ENCODE measurements around the gene TAS1R1. TPM values are rescaled to one million over a fixed set of nuclear protein-coding genes. Genes with fewer than 3 reads are reported as not detected.
A peak's percentile ranks its signal among the peaks of the same experiment; 100 is the strongest.

Gene TAS1R1
- total RNA-seq, 2 donors from 2014 or later: 0.31 to 0.51 TPM

GRCh38 chr1:6535214-6535613 lies 19.9 kb upstream of the TAS1R1 start:
- Histone ChIP-seq H3K9ac (ENCODE audit: extremely low read depth, low read length, poor library complexity, severe bottlenecking) (no peak overlapping the region), H3K27ac (ENCODE audit: low read depth, low read length) (no peak overlapping the region), H3K4me3 (ENCODE audit: low read length) (no peak overlapping the region), H3K9me3 (ENCODE audit: control insufficient read depth, low read length) (no peaks in the 10 kb centered on the region), H3K4me1 (ENCODE audit: control insufficient read depth, insufficient read depth, low read length) (no peaks in the 10 kb centered on the region), H3K36me3 (ENCODE audit: control insufficient read depth, insufficient read depth, low read length) (peaks cover 64% of the 10 kb centered on the region), H3K27me3 (ENCODE audit: control insufficient read depth, insufficient read depth, low read length, poor library complexity, severe bottlenecking) (no peaks in the 10 kb centered on the region)
- Mint-ChIP-seq H3K36me3 (ENCODE audit: low read depth) (peaks cover 59% of the 10 kb centered on the region), H3K27me3 (ENCODE audit: insufficient read depth) (no peaks in the 10 kb centered on the region), H3K27ac (peak overlapping the region; percentile 68), H3K4me1 (peaks cover 7% of the 10 kb centered on the region), H3K4me3 (no peak overlapping the region), H3K9me3 (no peaks in the 10 kb centered on the region)
- TF ChIP-seq CTCF (conservative IDR thresholded peaks at IDR 0.05): no peak
- DNase-seq: no peak
- WGBS, 2 experiments (ENCODE audit: insufficient coverage in 1 of 2, insufficient read length in 1 of 2): 81 to 97% methylated on average over 4 of the region's 4 CpGs

DNA sequence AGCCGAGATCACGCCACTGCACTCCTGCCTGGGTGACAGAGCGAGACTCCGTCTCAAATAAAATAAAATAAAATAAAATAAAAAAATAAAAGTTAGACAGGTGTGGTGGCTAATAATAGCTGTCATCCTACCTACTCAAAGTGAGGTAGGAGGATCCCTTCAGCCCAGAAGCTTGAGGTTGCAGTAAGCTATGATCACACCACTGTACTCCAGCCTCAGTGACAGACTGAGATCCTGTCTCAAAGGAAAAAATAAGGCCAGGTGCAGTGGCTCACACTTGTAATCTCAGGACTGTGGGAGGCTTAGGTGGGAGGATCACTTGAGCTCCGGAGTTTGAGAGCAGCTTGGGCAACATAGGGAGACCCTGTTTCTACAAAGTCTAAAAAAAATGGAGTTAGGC lies 18.8 kb upstream of the TAS1R1 start:
- 67 to 93% methylated on average over 1 of the region's 5 CpGs for WGBS, 2 experiments (ENCODE audit: insufficient coverage in 1 of 2, insufficient read length in 1 of 2)
- no peak overlapping the region for H3K4me3 Mint-ChIP-seq
- Histone ChIP-seq H3K4me1 (ENCODE audit: control insufficient read depth, insufficient read depth, low read length) (no peaks in the 10 kb centered on the region), H3K9me3 (ENCODE audit: control insufficient read depth, low read length) (no peaks in the 10 kb centered on the region), H3K4me3 (ENCODE audit: low read length) (no peak overlapping the region), H3K9ac (ENCODE audit: extremely low read depth, low read length, poor library complexity, severe bottlenecking) (no peak overlapping the region), H3K27ac (ENCODE audit: low read depth, low read length) (no peak overlapping the region), H3K27me3 (ENCODE audit: control insufficient read depth, insufficient read depth, low read length, poor library complexity, severe bottlenecking) (no peaks in the 10 kb centered on the region), H3K36me3 (ENCODE audit: control insufficient read depth, insufficient read depth, low read length) (peaks cover 63% of the 10 kb centered on the region)
- H3K27me3 Mint-ChIP-seq (ENCODE audit: insufficient read depth): no peaks in the 10 kb centered on the region
- DNase-seq: no peak
- no peak for TF ChIP-seq CTCF (conservative IDR thresholded peaks at IDR 0.05)
- no peaks in the 10 kb centered on the region for H3K9me3 Mint-ChIP-seq
- H3K27ac Mint-ChIP-seq: no peak overlapping the region
- peaks cover 7% of the 10 kb centered on the region for H3K4me1 Mint-ChIP-seq
- H3K36me3 Mint-ChIP-seq (ENCODE audit: low read depth): peaks cover 55% of the 10 kb centered on the region

GRCh38 chr1:6538956-6539355 lies 16.2 kb upstream of the TAS1R1 start:
- no peak overlapping the region for H3K9ac ChIP-seq (ENCODE audit: extremely low read depth, low read length, poor library complexity, severe bottlenecking)
- peaks cover 54% of the 10 kb centered on the region for H3K36me3 ChIP-seq (ENCODE audit: control insufficient read depth, insufficient read depth, low read length)
- Mint-ChIP-seq H3K36me3 (ENCODE audit: low read depth) (peaks cover 45% of the 10 kb centered on the region), H3K4me1 (peaks cover 7% of the 10 kb centered on the region), H3K27ac (no peak overlapping the region), H3K4me3 (no peak overlapping the region), H3K9me3 (no peaks in the 10 kb centered on the region), H3K27me3 (ENCODE audit: insufficient read depth) (no peaks in the 10 kb centered on the region)
- no peak overlapping the region for H3K27ac ChIP-seq (ENCODE audit: low read depth, low read length)
- no peak overlapping the region for H3K4me3 ChIP-seq (ENCODE audit: low read length)
- no peaks in the 10 kb centered on the region for H3K9me3 ChIP-seq (ENCODE audit: control insufficient read depth, low read length)
- 33 to 82% methylated on average over 1 to 3 of the region's 3 CpGs for WGBS, 2 experiments (ENCODE audit: insufficient coverage in 1 of 2, insufficient read length in 1 of 2)
- DNase-seq: no peak
- H3K27me3 ChIP-seq (ENCODE audit: control insufficient read depth, insufficient read depth, low read length, poor library complexity, severe bottlenecking): no peaks in the 10 kb centered on the region
- no peaks in the 10 kb centered on the region for H3K4me1 ChIP-seq (ENCODE audit: control insufficient read depth, insufficient read depth, low read length)
- no peak for TF ChIP-seq CTCF (conservative IDR thresholded peaks at IDR 0.05)

All from endodermal cell (in vitro differentiated cells).